Mesendoderm (in vitro differentiated cells): ENCODE results near the gene ALPL.
"Not testable (repeated sequence)": the region's sequence is repeated elsewhere in the genome, so short reads cannot be mapped to it uniquely, and the experiment has no call there.

Experiments used
- DNase-seq: peaks from one replicate; pipeline ENCODE4 v3.0.0; 2013
- H2AK5ac ChIP-seq: 2 replicates; pipeline ENCODE4 v1.6.1; 2013; ENCODE audit warnings: low read length, inconsistent platforms
- H2BK120ac ChIP-seq: 2 replicates; pipeline ENCODE4 v1.6.1; 2013; ENCODE audit warnings: low read depth, mild to moderate bottlenecking, low read length, moderate library complexity, mixed read lengths
- H2BK15ac ChIP-seq: replicated peaks from 2 replicates; pipeline ENCODE4 v1.6.1; 2013; ENCODE audit warnings: low read depth, mild to moderate bottlenecking, moderate library complexity
- H2BK5ac ChIP-seq: 2 replicates; pipeline ENCODE4 v1.6.1; 2013; ENCODE audit warnings: low read length, inconsistent platforms
- H3K18ac ChIP-seq: 2 replicates; pipeline ENCODE4 v1.6.1; 2013; ENCODE audit warnings: mild to moderate bottlenecking, low read length, mixed read lengths
- H3K23ac ChIP-seq: one replicate; pipeline ENCODE4 v1.6.1; 2013; ENCODE audit warnings: low read length
- H3K27ac ChIP-seq: 2 replicates; pipeline ENCODE4 v1.5.1; 2013; ENCODE audit warnings: low read depth, mild to moderate bottlenecking, inconsistent platforms, low read length, moderate library complexity
- H3K27me3 ChIP-seq: 2 replicates; pipeline ENCODE4 v1.6.1; 2013; ENCODE audit warnings: low read length, control low read depth, mild to moderate bottlenecking, inconsistent platforms; ENCODE audit not compliant: insufficient read depth, poor library complexity
- H3K36me3 ChIP-seq: 2 replicates; pipeline ENCODE4 v1.6.1; 2013; ENCODE audit warnings: low read length, inconsistent platforms; ENCODE audit not compliant: control insufficient read depth, insufficient read depth
- H3K4ac ChIP-seq: one replicate; pipeline ENCODE4 v1.6.1; 2013; ENCODE audit warnings: low read depth, mild to moderate bottlenecking, low read length, moderate library complexity
- H3K4me1 ChIP-seq: 2 replicates; pipeline ENCODE4 v1.6.1; 2013; ENCODE audit warnings: low read depth, low read length, inconsistent platforms; ENCODE audit not compliant: control insufficient read depth
- H3K4me2 ChIP-seq: 2 replicates; pipeline ENCODE4 v1.6.1; 2013; ENCODE audit warnings: low read length
- H3K4me3 ChIP-seq: 2 replicates; pipeline ENCODE4 v1.5.1; 2013; ENCODE audit warnings: mild to moderate bottlenecking, low read length
- H3K56ac ChIP-seq: one replicate; pipeline ENCODE4 v1.6.1; 2013; ENCODE audit warnings: low read length
- H3K79me1 ChIP-seq: 2 replicates; pipeline ENCODE4 v1.6.1; 2013; ENCODE audit warnings: low read length, inconsistent platforms
- H3K79me2 ChIP-seq: 2 replicates; pipeline ENCODE4 v1.6.1; 2013; ENCODE audit warnings: mild to moderate bottlenecking, low read length; ENCODE audit not compliant: control insufficient read depth, insufficient read depth
- H3K9ac ChIP-seq: 2 replicates; pipeline ENCODE4 v1.6.1; 2013; ENCODE audit warnings: low read length, inconsistent platforms
- H4K5ac ChIP-seq: one replicate; pipeline ENCODE4 v1.6.1; 2013; ENCODE audit warnings: low read length
- H4K8ac ChIP-seq: one replicate; pipeline ENCODE4 v1.6.1; 2013; ENCODE audit warnings: low read depth, mild to moderate bottlenecking, control low read depth, low read length, moderate library complexity
- WGBS: extraction: QIAGEN DNeasy Blood & Tissue Kit; methylation state at CpG from one replicate; pipeline ENCODE4 v1.1.7; 2013; ENCODE audit warnings: low lambda C conversion rate, missing lambda C conversion rate; ENCODE audit not compliant: insufficient coverage; ENCODE audit errors: extremely low coverage; 5-methylcytosine and 5-hydroxymethylcytosine counted together

The ALPL gene

GRCh38 chr1:21560916-21561638, 51.9 kb downstream of the ALPL start:
- no peak overlapping the region for H3K23ac ChIP-seq
- no CpG with 5 or more reads among the region's 12 CpGs for WGBS
- H3K4me1 ChIP-seq: no peaks in the 10 kb centered on the region
- H3K79me2 ChIP-seq: no peaks in the 10 kb centered on the region
- no peak overlapping the region for H3K4me3 ChIP-seq
- H4K5ac ChIP-seq: no peak overlapping the region
- H3K4me2 ChIP-seq: no peak overlapping the region
- H3K36me3 ChIP-seq: peaks cover 1% of the 10 kb centered on the region
- no peak overlapping the region for H3K9ac ChIP-seq
- H3K56ac ChIP-seq: no peak overlapping the region
- DNase-seq: no peak
- no peaks in the 10 kb centered on the region for H3K27me3 ChIP-seq
- no peak overlapping the region for H3K18ac ChIP-seq
- H3K4ac ChIP-seq: no peak overlapping the region
- no peak overlapping the region for H2BK5ac ChIP-seq
- no peak overlapping the region for H2AK5ac ChIP-seq
- no peak overlapping the region for H3K27ac ChIP-seq
- H3K79me1 ChIP-seq: no peaks in the 10 kb centered on the region
- H4K8ac ChIP-seq: no peak overlapping the region
- no peak overlapping the region for H2BK15ac ChIP-seq
- H2BK120ac ChIP-seq: no peak overlapping the region

GRCh38 chr1:21562896-21563295, 53.7 kb downstream of the ALPL start:
- H2BK120ac ChIP-seq: no peak overlapping the region
- H3K23ac ChIP-seq: no peak overlapping the region
- H3K56ac ChIP-seq: no peak overlapping the region
- no peaks in the 10 kb centered on the region for H3K79me2 ChIP-seq
- H3K27me3 ChIP-seq: no peaks in the 10 kb centered on the region
- H2BK15ac ChIP-seq: no peak overlapping the region
- no peak overlapping the region for H3K4ac ChIP-seq
- H3K18ac ChIP-seq: no peak overlapping the region
- WGBS: no CpG with 5 or more reads among the region's 15 CpGs
- no peak overlapping the region for H3K27ac ChIP-seq
- H3K4me1 ChIP-seq: no peaks in the 10 kb centered on the region
- H2BK5ac ChIP-seq: no peak overlapping the region
- H3K36me3 ChIP-seq: peaks cover 1% of the 10 kb centered on the region
- H3K9ac ChIP-seq: no peak overlapping the region
- no peak overlapping the region for H2AK5ac ChIP-seq
- H4K5ac ChIP-seq: no peak overlapping the region
- H3K4me2 ChIP-seq: no peak overlapping the region
- no peak overlapping the region for H4K8ac ChIP-seq
- no peaks in the 10 kb centered on the region for H3K79me1 ChIP-seq
- H3K4me3 ChIP-seq: no peak overlapping the region
- no peak for DNase-seq

GRCh38 chr1:21563971-21564370, 54.7 kb downstream of the ALPL start:
- H4K8ac ChIP-seq: no peak overlapping the region
- H3K18ac ChIP-seq: no peak overlapping the region
- no CpG with 5 or more reads among the region's 17 CpGs for WGBS
- no peak overlapping the region for H2BK5ac ChIP-seq
- H3K27ac ChIP-seq: no peak overlapping the region
- H3K4me2 ChIP-seq: no peak overlapping the region
- peaks cover 1% of the 10 kb centered on the region for H3K36me3 ChIP-seq
- no peak overlapping the region for H2AK5ac ChIP-seq
- DNase-seq: no peak
- no peak overlapping the region for H3K9ac ChIP-seq
- H4K5ac ChIP-seq: no peak overlapping the region
- H3K4me1 ChIP-seq: no peaks in the 10 kb centered on the region
- no peaks in the 10 kb centered on the region for H3K79me1 ChIP-seq
- no peak overlapping the region for H3K4me3 ChIP-seq
- H3K4ac ChIP-seq: no peak overlapping the region
- H2BK15ac ChIP-seq: no peak overlapping the region
- H3K79me2 ChIP-seq: no peaks in the 10 kb centered on the region
- no peak overlapping the region for H3K56ac ChIP-seq
- no peak overlapping the region for H2BK120ac ChIP-seq
- H3K27me3 ChIP-seq: no peaks in the 10 kb centered on the region
- H3K23ac ChIP-seq: no peak overlapping the region

- no peaks in the 10 kb centered on the region for H3K79me1 ChIP-seq
- WGBS: no CpG with 5 or more reads among the region's 14 CpGs
- H3K4me2 ChIP-seq: no peak overlapping the region
- H3K27ac ChIP-seq: no peak overlapping the region
- peaks cover 1% of the 10 kb centered on the region for H3K36me3 ChIP-seq
- H2BK120ac ChIP-seq: no peak overlapping the region
- no peak overlapping the region for H2AK5ac ChIP-seq
- no peak overlapping the region for H3K23ac ChIP-seq
- H4K5ac ChIP-seq: no peak overlapping the region
- no peak overlapping the region for H4K8ac ChIP-seq
- H3K4me1 ChIP-seq: no peaks in the 10 kb centered on the region
- H3K9ac ChIP-seq: no peak overlapping the region
- H3K79me2 ChIP-seq: no peaks in the 10 kb centered on the region
- no peak for DNase-seq
- H3K18ac ChIP-seq: no peak overlapping the region
- no peaks in the 10 kb centered on the region for H3K27me3 ChIP-seq
- no peak overlapping the region for H2BK15ac ChIP-seq
- no peak overlapping the region for H3K4ac ChIP-seq
- no peak overlapping the region for H3K4me3 ChIP-seq
- no peak overlapping the region for H3K56ac ChIP-seq
- H2BK5ac ChIP-seq: no peak overlapping the region
Measured at GRCh38 chr1:21564521-21565095, 55.4 kb downstream of the ALPL start.

- Histone ChIP-seq H3K27ac (no peak overlapping the region), H3K4me3 (no peak overlapping the region), H2BK15ac (no peak overlapping the region), H3K18ac (no peak overlapping the region), H4K5ac (no peak overlapping the region), H3K56ac (no peak overlapping the region), H3K23ac (no peak overlapping the region), H3K36me3 (peaks cover 1% of the 10 kb centered on the region), H4K8ac (no peak overlapping the region), H2BK120ac (no peak overlapping the region), H3K4ac (no peak overlapping the region), H3K27me3 (no peaks in the 10 kb centered on the region), H3K79me1 (no peaks in the 10 kb centered on the region), H3K4me2 (no peak overlapping the region), H2BK5ac (no peak overlapping the region), H2AK5ac (no peak overlapping the region), H3K9ac (no peak overlapping the region), H3K4me1 (no peaks in the 10 kb centered on the region), H3K79me2 (no peaks in the 10 kb centered on the region)
- WGBS: no CpG with 5 or more reads among the region's 8 CpGs
- DNase-seq: no peak
Measured at GRCh38 chr1:21565285-21565684, 56.1 kb downstream of the ALPL start.

GRCh38 chr1:21566361-21566760, 57.1 kb downstream of the ALPL start:
- not testable (repeated sequence) for H3K79me1 ChIP-seq, H2BK15ac ChIP-seq, DNase-seq, H3K79me2 ChIP-seq, H3K56ac ChIP-seq, H3K27ac ChIP-seq, H3K27me3 ChIP-seq, H4K8ac ChIP-seq, H3K4me1 ChIP-seq, H3K18ac ChIP-seq, H4K5ac ChIP-seq, H2BK5ac ChIP-seq, H3K4ac ChIP-seq, H2AK5ac ChIP-seq, H3K23ac ChIP-seq, H3K36me3 ChIP-seq, H2BK120ac ChIP-seq, H3K4me2 ChIP-seq, H3K9ac ChIP-seq, H3K4me3 ChIP-seq
- no CpG with 5 or more reads among the region's 15 CpGs for WGBS
